HG03520 (cell line): ENCODE results near the gene SLC10A4.
"Not testable (repeated sequence)": the region's sequence is repeated elsewhere in the genome, so short reads cannot be mapped to it uniquely, and the experiment has no call there.

Experiments
- ATAC-seq: cut with Tn5 transposase; IDR thresholded peaks from one replicate; pipeline ENCODE4 v1.9.1; 2021; ENCODE audit warnings: mild to moderate bottlenecking, moderate library complexity; ENCODE audit not compliant: unreplicated experiment

The SLC10A4 gene, protein sequence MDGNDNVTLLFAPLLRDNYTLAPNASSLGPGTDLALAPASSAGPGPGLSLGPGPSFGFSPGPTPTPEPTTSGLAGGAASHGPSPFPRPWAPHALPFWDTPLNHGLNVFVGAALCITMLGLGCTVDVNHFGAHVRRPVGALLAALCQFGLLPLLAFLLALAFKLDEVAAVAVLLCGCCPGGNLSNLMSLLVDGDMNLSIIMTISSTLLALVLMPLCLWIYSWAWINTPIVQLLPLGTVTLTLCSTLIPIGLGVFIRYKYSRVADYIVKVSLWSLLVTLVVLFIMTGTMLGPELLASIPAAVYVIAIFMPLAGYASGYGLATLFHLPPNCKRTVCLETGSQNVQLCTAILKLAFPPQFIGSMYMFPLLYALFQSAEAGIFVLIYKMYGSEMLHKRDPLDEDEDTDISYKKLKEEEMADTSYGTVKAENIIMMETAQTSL

DNA sequence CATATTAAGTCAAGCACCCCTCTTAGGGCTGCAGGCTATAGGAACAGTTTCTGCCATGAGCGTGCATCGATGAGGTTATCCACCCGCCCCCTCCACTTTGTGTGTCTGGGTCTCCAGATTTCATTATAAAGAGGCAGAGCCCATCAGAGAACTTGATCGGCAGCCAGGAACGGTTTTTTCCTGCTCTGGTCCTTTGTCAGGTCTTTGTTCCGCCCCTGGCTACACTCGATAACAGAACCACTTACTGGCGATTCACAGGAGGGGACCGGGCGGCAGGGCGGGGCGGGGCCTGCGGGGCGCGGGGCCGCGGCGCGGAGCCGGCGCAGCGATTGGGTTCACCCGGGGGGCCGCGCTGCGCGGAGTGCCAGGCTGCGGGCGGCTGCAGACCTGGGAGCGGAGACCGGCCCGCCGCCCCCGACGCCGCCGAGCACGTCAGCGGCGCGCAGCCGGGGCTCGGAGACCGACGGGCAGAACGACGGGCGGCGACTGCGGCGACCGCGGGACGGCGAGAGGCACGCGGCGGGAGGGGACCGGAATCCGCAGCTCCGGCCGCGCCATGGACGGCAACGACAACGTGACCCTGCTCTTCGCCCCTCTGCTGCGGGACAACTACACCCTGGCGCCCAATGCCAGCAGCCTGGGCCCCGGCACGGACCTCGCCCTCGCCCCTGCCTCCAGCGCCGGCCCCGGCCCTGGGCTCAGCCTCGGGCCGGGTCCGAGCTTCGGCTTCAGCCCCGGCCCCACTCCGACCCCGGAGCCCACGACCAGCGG, at the start of gene SLC10A4:
Gene SLC10A4, plus strand, starts transcription at position 338 of the 771 bp plus-strand sequence. Its CDS starts 219 bp downstream, at position 557.
- no peak for ATAC-seq

DNA sequence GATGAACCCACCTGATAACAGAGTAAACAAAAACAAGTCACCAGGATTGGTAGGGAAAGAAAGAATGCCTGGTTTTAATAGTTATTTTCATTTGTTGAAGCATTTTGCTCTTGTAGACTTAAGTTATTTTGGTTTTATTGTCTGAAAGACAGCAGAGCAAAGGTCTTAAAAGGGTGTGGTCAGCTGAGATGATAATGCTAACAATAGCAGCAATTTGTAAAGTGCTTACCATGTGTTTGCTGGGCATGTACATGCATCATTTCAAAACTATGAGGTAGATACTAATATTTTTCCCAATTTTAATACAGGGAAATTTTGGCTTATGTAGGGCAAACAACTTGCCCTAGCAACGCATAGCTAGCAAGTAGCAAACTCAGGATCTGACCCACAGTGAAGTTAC, 46.8 kb upstream of the SLC10A4 start:
- no peak for ATAC-seq

DNA sequence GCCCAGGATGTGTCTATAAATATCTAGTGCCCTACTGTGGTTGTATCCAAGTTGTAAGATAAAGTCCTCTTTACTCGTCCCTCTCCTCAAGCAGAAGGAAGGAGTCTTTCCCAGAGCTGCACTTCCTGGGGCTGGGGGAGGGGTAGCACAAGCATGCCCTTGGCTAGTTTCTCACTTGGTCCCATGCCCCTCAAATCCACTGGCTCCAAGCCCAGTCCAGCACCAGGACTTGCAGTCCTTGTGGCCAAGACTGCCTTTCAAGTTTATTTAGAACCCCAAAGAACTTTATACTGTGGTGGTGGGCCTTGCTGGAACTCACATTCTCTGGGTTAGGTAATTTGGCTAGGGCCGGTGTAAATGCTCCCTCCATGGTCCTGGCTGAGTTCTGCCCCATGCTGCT, 43.2 kb upstream of the SLC10A4 start:
- no peak for ATAC-seq

DNA sequence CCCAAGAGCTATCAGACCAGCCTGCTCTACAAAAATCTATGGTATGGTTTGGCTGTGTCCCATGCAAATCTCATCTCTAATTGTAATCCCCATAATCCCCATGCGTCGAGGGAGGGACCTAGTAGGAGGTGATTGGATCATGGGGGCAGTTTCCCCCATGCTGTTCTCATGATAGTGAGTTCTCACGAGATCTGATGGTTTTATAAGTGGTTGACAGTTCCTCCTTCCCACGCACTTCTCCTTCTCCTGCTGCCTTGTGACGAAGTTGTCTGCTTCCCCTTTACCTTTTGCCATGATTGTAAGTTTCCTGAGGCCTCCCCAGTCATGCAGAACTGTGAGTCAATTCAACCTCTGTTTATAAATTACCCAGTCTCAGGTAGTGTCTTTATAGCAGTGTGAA, 42.2 kb upstream of the SLC10A4 start:
- not testable (repeated sequence) for ATAC-seq

DNA sequence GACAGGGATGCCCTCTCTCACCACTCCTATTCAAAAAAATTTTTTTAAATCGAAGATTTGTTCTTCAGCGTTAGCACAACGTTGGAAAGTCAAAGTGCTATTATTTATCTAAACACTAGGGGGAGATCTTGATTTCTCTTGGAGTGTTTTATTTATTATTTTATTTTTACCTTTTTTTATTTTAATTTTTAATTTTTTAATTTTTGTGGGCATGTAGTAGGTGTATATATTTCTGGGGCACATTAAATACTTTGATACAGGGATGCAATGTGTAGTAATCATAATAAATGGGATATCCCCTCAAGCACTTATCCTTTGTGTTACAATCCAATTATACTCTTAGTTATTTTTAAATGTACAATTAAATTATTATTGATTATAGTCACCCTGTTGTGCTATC, 37.4 kb upstream of the SLC10A4 start:
- no peak for ATAC-seq

DNA sequence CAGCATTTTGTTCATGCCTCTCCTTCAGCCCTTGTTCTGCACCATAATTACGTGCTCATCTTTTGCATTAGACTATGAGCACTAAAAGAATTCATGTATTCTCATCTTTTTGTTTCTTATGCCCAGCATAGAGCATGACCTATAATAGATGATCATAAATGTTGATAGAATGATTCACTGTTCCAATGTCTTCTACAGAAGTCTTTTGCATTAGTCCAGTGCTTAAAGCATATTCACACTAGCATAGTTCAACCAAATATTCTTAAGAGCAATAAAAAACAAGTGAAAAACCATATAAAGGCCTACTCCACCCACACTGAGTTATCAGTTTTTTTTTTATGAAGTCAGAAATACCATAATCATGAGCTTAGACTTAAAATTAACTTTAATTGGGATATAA, 36.5 kb upstream of the SLC10A4 start:
- no peak for ATAC-seq

DNA sequence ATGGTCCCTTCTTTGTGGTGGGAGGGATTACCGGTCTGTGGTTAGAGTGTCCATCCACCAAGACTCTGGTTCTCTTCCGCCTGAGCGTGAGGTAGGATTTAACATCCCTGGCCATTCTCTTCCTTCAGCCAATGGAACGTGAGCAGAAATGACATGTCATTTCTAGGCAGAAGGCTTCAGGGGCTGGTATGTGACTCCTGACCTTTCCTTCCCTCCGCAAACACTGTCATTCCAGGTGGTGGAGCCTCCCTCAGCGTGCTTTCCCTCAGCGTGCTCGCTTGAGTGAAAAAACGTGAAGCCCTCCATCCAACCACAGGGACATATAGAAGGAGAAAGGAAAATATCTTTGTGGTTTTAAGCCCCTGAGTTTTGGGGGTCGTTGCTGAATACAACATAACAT, 34.0 kb upstream of the SLC10A4 start:
- no peak for ATAC-seq

DNA sequence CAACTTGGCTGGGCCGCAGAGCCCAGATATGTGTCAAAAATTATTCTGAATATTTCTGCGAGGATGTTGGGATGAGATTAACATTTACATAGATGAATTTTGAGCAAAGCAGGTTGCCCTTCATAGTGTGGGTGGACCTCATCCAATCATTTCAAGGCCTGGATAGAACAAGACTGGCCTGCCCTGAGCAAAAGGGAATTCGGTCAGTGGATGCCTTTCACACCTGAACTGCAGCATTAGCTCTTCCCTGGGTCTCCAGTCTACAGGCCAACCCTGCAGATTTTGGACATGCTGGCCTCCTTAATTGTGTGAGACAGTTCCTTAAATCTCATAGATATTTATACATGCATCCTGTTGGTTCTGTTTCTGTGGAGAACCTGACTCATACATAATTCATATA, 32.4 kb upstream of the SLC10A4 start:
- no peak for ATAC-seq

DNA sequence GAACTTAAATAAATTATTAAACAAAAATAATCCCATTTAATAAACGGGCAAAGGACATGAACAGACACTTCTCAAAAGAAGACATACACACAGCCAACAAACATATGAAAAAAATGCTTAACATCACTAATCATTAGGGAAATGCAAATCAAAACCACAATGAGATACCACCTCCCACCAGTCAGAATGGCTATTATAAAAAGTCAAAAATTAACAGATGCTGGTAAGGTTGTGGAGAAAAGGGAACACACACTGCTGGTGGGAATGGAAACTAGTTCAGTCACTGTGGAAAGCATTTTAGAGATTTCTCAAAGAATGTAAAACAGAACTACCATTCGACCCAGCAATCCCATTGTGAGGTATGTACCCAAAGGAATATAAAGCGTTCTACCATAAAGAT, 31.5 kb upstream of the SLC10A4 start:
- not testable (repeated sequence) for ATAC-seq

DNA sequence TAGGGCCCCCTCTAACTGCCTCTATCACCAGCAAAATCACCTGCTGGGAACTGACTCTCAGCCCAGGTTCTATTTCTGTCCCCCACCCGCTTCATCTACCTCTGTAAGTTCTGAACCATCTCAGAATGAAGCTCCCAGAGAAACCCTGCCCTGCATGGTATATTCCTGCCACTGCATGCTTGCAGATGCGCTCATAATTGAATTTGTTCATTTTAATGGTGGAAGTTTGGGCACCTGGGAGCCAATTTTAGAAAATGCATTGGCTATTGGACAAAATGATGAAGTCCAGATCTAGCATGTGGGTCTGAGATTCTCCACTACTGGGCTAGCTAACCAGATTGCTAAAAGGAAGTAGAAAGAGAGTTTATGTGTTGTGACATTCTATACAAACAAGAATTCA, 28.6 kb upstream of the SLC10A4 start:
- ATAC-seq = no peak

DNA sequence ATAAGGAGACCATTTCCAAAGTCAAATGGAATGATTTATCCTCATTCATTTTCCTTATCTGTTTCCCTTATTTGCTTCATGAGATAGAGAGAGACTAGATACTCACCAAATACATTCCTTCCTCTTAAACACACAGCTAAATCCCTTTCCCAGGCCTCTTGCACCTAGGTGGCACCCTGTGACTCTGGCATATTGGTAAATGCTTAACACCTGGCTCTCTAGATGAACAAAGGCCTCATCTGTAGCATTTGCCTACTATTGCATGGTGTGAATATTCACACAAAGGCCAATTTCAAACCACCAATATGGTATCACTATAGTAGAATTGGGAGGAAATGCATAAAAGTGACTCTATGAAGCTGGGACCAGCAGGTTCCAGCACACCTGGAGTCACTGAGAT, 22.1 kb upstream of the SLC10A4 start:
- no peak for ATAC-seq

DNA sequence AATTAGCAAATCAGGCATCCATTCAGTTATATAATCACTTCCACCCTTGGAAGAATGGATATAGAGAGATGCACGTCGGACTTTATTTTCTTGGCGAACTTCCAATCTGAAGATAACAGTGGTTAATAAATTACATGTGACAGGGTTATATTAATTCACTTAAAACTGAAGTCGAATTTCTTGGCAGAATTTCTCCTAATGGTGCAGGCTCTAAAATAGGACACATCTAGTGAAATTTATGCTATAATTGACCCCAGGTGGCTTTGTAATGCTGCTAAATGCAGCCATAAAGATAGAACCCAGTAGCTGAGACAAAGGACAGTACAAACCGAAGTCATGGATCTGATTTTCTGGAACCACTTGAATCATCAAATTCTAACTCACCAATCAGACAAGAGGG, 20.8 kb upstream of the SLC10A4 start:
- no peak for ATAC-seq

DNA sequence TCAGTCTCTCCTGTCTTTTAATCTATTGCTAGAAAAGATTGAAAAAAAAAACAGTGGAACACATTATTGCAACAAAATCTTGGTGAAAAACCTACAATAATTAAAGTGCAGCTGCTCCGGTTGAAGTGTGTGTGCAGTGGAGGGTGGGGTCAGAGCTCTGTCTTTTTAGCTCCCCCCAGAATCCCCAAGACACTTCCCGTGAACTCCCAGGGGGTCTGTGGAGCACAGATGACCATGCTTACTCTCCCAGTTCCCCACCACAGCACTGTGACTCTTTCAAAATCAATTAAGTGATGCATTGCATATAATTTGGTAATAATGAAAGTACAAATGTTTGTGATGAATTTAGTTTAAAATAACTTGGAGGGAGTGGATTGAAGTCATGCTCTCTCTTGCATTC, 15.7 kb upstream of the SLC10A4 start:
- no peak for ATAC-seq

DNA sequence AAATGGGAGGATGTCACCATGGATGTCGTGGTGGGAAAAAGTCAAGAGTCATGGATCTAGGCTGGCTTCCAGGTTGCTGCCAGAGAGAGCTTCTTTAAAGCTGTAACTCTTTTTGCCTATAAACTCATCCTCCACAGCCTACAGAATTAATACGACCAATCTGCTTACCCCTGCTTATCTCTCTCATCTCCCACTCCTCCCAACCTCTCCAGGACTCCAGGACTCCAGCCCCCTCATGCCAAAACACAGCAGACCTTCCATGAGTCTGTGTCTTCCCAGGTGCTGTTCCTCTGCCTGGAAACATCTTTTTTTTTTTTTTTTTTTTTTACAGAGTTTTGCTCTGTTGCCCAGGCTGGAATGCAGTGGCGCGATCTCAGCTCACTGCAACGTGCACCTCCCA, 15.3 kb upstream of the SLC10A4 start:
- no peak for ATAC-seq

DNA sequence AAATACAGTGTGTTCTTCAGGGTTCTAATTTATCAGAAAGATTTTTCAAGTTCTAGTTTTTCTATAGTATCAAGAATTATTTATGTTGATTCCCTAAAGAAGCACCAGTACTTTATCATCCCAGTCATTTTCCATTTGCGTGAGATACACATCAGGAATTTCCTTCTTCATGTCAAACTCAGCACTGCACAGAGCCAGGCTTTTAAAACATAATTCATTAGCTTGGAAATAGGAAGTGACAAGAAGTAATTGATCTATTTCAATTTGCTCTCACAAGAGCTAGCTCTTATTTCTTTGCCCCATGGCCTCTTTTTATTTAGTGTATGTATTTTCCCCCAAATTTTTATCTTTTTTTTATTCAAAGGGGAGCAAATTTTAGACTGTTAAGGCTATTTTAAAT, 13.0 kb upstream of the SLC10A4 start:
- no peak for ATAC-seq

DNA sequence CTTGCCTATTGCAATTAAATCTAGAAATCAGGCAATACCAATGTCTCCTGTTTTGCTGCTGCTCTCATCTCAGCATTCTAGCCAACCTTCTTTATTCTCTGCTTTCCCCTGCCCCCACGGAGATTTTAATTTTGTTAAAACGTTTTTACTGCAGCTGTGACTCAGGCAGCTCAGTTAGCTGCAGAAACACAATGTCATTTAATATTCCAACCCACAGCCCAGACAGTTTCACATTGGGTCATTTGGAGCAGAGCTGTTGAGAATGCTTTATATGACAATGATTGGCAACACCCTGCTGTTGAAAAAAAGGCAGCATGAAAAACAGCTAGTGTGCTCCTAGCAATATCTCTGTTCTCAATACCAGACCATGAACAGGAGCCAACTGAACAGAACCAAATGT, 12.6 kb upstream of the SLC10A4 start:
- no peak for ATAC-seq

DNA sequence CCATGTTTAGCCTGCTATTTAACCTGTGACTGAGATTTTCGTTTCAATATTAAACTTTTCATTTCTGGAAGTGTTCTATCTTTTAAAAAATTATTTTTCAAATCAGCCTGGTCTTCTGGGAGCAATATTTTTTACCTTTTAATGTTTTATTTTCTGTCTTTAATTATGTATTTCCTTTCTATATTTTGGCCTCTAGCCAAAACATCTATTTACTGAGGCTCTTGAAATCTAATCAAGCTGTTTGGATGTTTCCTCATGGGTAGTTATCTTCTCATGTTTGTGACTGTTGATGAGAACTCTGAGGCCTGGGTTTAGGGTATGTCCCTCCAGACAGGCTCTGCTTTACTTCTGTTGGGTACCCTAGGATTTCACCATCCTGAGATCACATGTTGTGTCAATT, 10.3 kb upstream of the SLC10A4 start:
- ATAC-seq = no peak

DNA sequence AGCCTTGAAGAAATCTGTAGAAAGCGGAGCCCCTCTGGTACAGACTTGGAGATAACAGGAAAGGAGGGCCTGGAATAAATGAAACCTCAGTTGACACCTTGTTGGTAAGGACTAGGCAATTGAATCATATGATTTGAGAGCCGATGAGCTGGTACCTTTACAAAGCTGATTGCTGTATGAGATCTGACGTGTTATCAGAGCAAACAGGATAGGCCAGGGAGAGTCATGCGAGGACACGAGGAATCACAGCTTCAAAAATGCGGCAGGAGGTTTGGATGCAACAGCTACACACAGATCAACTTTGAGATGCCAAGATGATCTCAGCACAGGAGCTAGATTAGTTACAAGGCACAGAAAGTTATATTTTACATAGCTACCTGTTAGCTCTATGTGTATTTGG, 7.4 kb upstream of the SLC10A4 start:
- ATAC-seq = no peak

DNA sequence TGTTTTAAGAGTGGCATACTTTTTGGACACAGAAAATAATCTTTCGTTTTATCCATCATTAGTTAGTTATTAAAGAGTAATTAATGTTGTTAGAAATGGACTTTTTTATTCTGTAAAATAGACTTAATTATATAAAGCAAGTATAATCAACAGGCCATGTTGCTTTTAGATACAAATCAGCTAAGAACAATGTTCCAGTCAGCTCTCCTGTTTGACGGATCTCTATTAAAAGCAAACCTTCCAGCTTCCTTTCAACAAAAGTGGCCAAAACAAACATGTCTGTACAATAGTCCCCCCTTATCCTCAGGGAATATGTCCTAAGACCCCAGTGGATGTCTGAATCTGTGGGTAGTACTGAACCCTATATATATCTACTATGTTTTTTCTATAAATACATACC, 4.9 kb upstream of the SLC10A4 start:
- ATAC-seq = no peak

DNA sequence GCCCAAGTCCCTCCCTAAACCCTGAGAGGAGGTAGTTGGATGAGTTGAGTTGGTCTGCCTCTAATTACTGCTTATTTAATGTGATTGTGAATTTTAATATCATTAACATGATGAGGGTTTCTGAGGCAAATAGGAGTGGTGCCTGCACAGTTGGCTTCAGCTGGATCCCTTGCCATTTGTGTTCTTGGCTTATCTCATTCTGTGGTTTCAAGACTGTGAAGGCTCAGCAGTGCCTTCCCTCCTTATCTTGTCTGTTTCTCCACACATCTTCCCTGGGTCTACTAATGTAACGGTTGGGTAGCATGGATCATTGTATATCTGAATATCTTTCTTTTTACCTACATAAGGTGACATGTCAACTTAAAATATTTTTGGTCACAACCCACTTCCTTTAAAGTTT, 1.6 kb upstream of the SLC10A4 start:
- no peak for ATAC-seq

DNA sequence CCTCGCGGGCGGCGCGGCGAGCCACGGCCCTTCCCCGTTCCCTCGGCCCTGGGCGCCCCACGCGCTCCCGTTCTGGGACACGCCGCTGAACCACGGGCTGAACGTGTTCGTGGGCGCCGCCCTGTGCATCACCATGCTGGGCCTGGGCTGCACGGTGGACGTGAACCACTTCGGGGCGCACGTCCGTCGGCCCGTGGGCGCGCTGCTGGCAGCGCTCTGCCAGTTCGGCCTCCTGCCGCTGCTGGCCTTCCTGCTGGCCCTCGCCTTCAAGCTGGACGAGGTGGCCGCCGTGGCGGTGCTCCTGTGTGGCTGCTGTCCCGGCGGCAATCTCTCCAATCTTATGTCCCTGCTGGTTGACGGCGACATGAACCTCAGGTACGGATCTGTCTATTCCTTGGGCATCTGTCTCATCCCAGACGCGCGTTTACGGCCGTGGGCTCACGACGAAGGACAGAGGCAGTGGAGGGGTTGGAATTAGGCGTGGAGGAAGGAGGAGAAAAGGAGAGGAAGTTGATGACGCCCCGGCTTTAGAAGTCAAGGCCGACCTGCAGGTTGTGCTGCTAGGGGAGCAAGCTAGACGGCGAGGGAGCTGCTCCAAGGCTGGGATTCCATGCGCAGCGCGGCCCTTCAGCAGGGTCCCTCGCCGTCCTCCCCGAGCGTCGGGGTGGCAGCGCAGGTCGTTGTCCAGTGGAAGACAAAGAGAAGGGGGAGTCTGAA, 792 bp downstream of the SLC10A4 start:
- ATAC-seq = no peak
